B cell (primary cell): Measurements from ENCODE around the gene DNAAF5. TPM values are rescaled to one million over a fixed set of nuclear protein-coding genes. Genes with fewer than 3 reads are reported as not detected.

ENCODE experiments used
- ATAC-seq: fragments of 200-7000 bp; cut with Tn5 transposase; one replicate; pipeline ENCODE4 v1.10.0; 2021; ENCODE audit warnings: low read depth, mild to moderate bottlenecking, moderate number of reproducible peaks, moderate library complexity
- CTCF ChIA-PET: fragments of 350-600 bp; sonication (Branson Sonifier 250); formaldehyde crosslinking; loops from one replicate; lab custom pipeline; 2021; ENCODE audit warnings: antibody characterized with exemption, inconsistent platforms; lab: Charles Lee
- POLR2A ChIA-PET: fragments of 350-600 bp; sonication (Branson Sonifier 250); formaldehyde crosslinking; loops from one replicate; lab custom pipeline; 2021; ENCODE audit warnings: antibody characterized with exemption; lab: Charles Lee
- DNase-seq: peaks from one replicate; pipeline ENCODE4 v3.0.0; 2013
- H2AFZ ChIP-seq: 2 replicates; pipeline ENCODE4 v1.6.1; 2012; ENCODE audit warnings: mild to moderate bottlenecking, low read depth, low read length; ENCODE audit not compliant: insufficient read depth, poor library complexity, severe bottlenecking
- H3K27ac ChIP-seq, 2 donors: 1 replicate in 1 of 2; 2 replicates in 1 of 2; pipeline ENCODE4 v1.5.1; 2012 to 2013; ENCODE audit warnings: low read length in 2 of 2, mild to moderate bottlenecking in 2 of 2, moderate library complexity in 1 of 2
- H3K27me3 ChIP-seq, 4 experiments: fragments of 200-600 bp in 1 of 4; sonication (generic) in 1 of 4; replicated peaks in 1 of 4; 1 replicate in 2 of 4; 2 replicates in 2 of 4; pipeline versions ENCODE4 v1.6.1 to v1.7.0; 2013 to 2016; ENCODE audit warnings: low read length in 3 of 4, mild to moderate bottlenecking in 2 of 4, mixed read lengths in 1 of 4, moderate library complexity in 1 of 4; ENCODE audit not compliant: insufficient read depth in 4 of 4, control insufficient read depth in 3 of 4; ENCODE audit errors: control extremely low read depth in 1 of 4
- H3K36me3 ChIP-seq, 2 experiments: replicated peaks in 1 of 2; 1 replicate in 1 of 2; 2 replicates in 1 of 2; pipeline versions ENCODE4 v1.6.1 to v1.7.1; 2013; ENCODE audit warnings: low read length in 1 of 2; ENCODE audit not compliant: insufficient read depth in 2 of 2, control insufficient read depth in 1 of 2; ENCODE audit errors: control extremely low read depth in 1 of 2, extremely low read depth in 1 of 2
- H3K4me1 ChIP-seq, 2 donors: fragments of 200-600 bp in 1 of 2; sonication (generic) in 1 of 2; 1 replicate in 1 of 2; 2 replicates in 1 of 2; pipeline versions ENCODE4 v1.5.1 to v1.6.1; 2013 to 2017; ENCODE audit warnings: low read length in 2 of 2; ENCODE audit not compliant: control insufficient read depth in 2 of 2, insufficient read depth in 2 of 2
- H3K4me2 ChIP-seq: replicated peaks from 2 replicates; pipeline ENCODE3; 2012; ENCODE audit warnings: mild to moderate bottlenecking, low read depth, low read length; ENCODE audit not compliant: poor library complexity, severe bottlenecking
- H3K4me3 ChIP-seq, 5 experiments: fragments of 200-600 bp in 1 of 5; sonication (generic) in 1 of 5; 1 replicate in 3 of 5; 2 replicates in 2 of 5; pipeline versions ENCODE4 v1.5.1 to v1.7.0; 2011 to 2016; ENCODE audit warnings: low read length in 4 of 5, mild to moderate bottlenecking in 4 of 5, low read depth in 2 of 5, control low read depth in 1 of 5, moderate library complexity in 1 of 5; ENCODE audit not compliant: insufficient read depth in 1 of 5; ENCODE audit errors: control extremely low read depth in 1 of 5, extremely low read depth in 1 of 5
- H3K79me2 ChIP-seq: fragments of 200-600 bp; sonication (generic); one replicate; pipeline ENCODE4 v1.6.0; 2016; ENCODE audit warnings: low read length; ENCODE audit not compliant: control insufficient read depth, insufficient read depth
- H3K9ac ChIP-seq: fragments of 200-600 bp; sonication (generic); 2 replicates; pipeline ENCODE4 v1.6.1; 2017; ENCODE audit warnings: mild to moderate bottlenecking, low read length, moderate library complexity
- H3K9me3 ChIP-seq, 3 donors: one replicate each; pipeline versions ENCODE4 v1.6.1 to v1.7.1; 2013; ENCODE audit warnings: low read length in 2 of 3; ENCODE audit not compliant: control insufficient read depth in 2 of 3, insufficient read depth in 1 of 3; ENCODE audit errors: control extremely low read depth in 1 of 3
- H4K20me1 ChIP-seq: 2 replicates; pipeline ENCODE4 v1.6.0; 2012; ENCODE audit warnings: mild to moderate bottlenecking, low read length; ENCODE audit not compliant: insufficient read depth, control insufficient read depth, poor library complexity, severe bottlenecking
- H3K27ac Mint-ChIP-seq: one replicate; pipeline ENCODE4 v1.8.0; 2021; ENCODE audit warnings: mixed read lengths
- H3K27me3 Mint-ChIP-seq: one replicate; pipeline ENCODE4 v1.8.0; 2021; ENCODE audit warnings: mixed read lengths
- H3K4me1 Mint-ChIP-seq: one replicate; pipeline ENCODE4 v1.8.0; 2021; ENCODE audit warnings: mixed read lengths
- H3K4me3 Mint-ChIP-seq: one replicate; pipeline ENCODE4 v1.8.0; 2021; ENCODE audit warnings: mixed read lengths
- H3K9me3 Mint-ChIP-seq: one replicate; pipeline ENCODE4 v1.8.0; 2022; ENCODE audit warnings: mixed read lengths; ENCODE audit not compliant: insufficient read depth
- EZH2 ChIP-seq: IDR thresholded peaks from 2 replicates; pipeline ENCODE4 v1.6.1; 2012; ENCODE audit warnings: borderline replicate concordance, low read depth, mild to moderate bottlenecking, moderate library complexity, low read length; ENCODE audit not compliant: insufficient read depth, poor library complexity, severe bottlenecking
- WGBS: methylation state at CpG from one replicate; pipeline ENCODE4 v1.1.5; 2013; ENCODE audit warnings: missing lambda C conversion rate; ENCODE audit not compliant: insufficient coverage; 5-methylcytosine and 5-hydroxymethylcytosine counted together
- intact Hi-C: fragments of 100-400 bp; cut with micrococcal nuclease; formaldehyde crosslinking; loops from one replicate; pipeline ENCODE4 v1.10.0; 2022
- polyA plus RNA-seq: library from polyadenylated mRNA; depleted of rRNA; stranded (reverse); fragments of >200 nt; gene quantifications from 2 replicates; pipeline ENCODE4 v1.2.3, GENCODE V29; 2012
- total RNA-seq, 2 donors: library from RNA; stranded (reverse); fragments of 120-200 nt in 1 of 2; gene quantifications; 1 replicate in 1 of 2; 2 replicates in 1 of 2; pipeline versions ENCODE4 v1.2.3 to v1.2.4, GENCODE V29; 2013 to 2022
- TF ChIP-seq, protein P1 (sequence below): fragments of 200-600 bp; IDR thresholded peaks from one replicate; pipeline ENCODE4 v1.8.0; 2022; ENCODE audit warnings: antibody characterized with exemption, mild to moderate bottlenecking

Gene DNAAF5
- total and polyA plus RNA-seq, 2 donors (not counting 1 experiment from before 2014, with no cell fraction given): 18.0 to 21.4 TPM

DNA sequence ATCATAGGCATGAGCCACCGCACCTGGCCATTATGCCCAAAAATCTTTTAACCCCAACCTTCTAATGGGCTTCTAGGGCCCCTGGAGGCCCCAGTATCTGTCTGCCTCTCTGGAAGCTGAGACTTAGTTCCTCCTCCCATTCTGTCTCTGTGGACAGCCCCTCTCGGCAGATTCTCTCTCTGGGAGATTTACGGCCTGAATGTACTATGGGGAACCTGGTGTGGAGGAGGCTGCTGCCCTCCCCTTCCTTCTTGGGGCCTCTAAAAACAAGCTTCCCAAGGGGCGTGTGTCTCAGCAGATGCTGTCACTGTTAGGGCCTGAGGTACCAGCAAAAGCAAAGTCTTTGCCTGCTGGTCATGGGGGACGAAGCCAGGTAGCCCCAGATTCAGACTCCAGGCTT, 36.4 kb downstream of the DNAAF5 start:
- Mint-ChIP-seq H3K27me3 (no peaks in the 10 kb centered on the region), H3K4me1 (no peaks in the 10 kb centered on the region), H3K27ac (no peak overlapping the region), H3K4me3 (no peak overlapping the region), H3K9me3 (no peaks in the 10 kb centered on the region)
- Histone ChIP-seq H4K20me1 (no peaks in the 10 kb centered on the region), H3K9ac (no peak overlapping the region), H3K4me3 (no peak overlapping the region), H3K27ac (no peak overlapping the region), H3K9me3 (no peaks in the 10 kb centered on the region), H3K79me2 (no peaks in the 10 kb centered on the region), H3K4me2 (no peak overlapping the region), H3K4me1 (no peaks in the 10 kb centered on the region), H2AFZ (no peak overlapping the region), H3K27me3 (no peaks in the 10 kb centered on the region), H3K36me3 (peaks cover 0 to 32% of the 10 kb centered on the region in 2 experiments)
- DNase-seq (no peak), ATAC-seq (no peak)
- TF ChIP-seq, protein P1, sequence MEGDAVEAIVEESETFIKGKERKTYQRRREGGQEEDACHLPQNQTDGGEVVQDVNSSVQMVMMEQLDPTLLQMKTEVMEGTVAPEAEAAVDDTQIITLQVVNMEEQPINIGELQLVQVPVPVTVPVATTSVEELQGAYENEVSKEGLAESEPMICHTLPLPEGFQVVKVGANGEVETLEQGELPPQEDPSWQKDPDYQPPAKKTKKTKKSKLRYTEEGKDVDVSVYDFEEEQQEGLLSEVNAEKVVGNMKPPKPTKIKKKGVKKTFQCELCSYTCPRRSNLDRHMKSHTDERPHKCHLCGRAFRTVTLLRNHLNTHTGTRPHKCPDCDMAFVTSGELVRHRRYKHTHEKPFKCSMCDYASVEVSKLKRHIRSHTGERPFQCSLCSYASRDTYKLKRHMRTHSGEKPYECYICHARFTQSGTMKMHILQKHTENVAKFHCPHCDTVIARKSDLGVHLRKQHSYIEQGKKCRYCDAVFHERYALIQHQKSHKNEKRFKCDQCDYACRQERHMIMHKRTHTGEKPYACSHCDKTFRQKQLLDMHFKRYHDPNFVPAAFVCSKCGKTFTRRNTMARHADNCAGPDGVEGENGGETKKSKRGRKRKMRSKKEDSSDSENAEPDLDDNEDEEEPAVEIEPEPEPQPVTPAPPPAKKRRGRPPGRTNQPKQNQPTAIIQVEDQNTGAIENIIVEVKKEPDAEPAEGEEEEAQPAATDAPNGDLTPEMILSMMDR: no peak
- no peak for TF ChIP-seq EZH2
- intact Hi-C loops: no loop called here
- ChIA-PET POLR2A (no interaction called here), CTCF (no interaction called here)
- WGBS: 88% methylated on average over 4 of the region's 5 CpGs

DNA sequence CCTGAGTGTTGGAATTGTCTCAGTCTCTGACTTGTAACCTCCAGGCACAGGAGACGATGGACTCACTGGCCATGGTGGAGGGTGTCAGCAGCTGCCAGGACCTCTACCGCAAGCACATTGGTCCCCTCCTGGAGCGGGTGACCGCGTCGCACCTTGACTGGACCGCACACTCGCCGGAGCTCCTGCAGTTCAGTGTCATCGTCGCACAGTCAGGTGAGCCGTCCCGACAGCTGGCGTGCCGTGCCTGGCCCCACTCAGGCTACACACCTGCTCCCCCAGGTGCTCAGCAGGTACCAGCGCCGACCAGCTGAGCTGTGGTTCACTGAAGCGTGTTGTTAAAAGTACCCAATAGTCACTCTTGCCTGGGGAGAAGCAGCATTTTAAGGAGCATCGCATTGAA, 37.3 kb downstream of the DNAAF5 start:
- ChIA-PET POLR2A (no interaction called here), CTCF (no interaction called here)
- 99% methylated on average over 19 of the region's 19 CpGs for WGBS

More for the DNA sequence above, 37.3 kb downstream of the DNAAF5 start:
- intact Hi-C loops: no loop called here
- H3K27ac Mint-ChIP-seq: no peak overlapping the region
- no peak overlapping the region for H3K27ac ChIP-seq
- no peak overlapping the region for H2AFZ ChIP-seq
- no peaks in the 10 kb centered on the region for H3K27me3 ChIP-seq
- no peaks in the 10 kb centered on the region for H3K4me1 Mint-ChIP-seq
- no peaks in the 10 kb centered on the region for H3K9me3 ChIP-seq
- no peaks in the 10 kb centered on the region for H3K9me3 Mint-ChIP-seq
- DNase-seq: no peak
- no peaks in the 10 kb centered on the region for H3K79me2 ChIP-seq
- H3K36me3 ChIP-seq: peaks cover 0 to 27% of the 10 kb centered on the region in 2 experiments
- no peaks in the 10 kb centered on the region for H3K4me1 ChIP-seq
- H3K4me2 ChIP-seq: no peak overlapping the region
- no peak overlapping the region for H3K4me3 ChIP-seq
- H3K4me3 Mint-ChIP-seq: no peak overlapping the region
- no peak overlapping the region for H3K9ac ChIP-seq
- no peak for ATAC-seq
- TF ChIP-seq, protein P1: no peak
- TF ChIP-seq EZH2: no peak
- no peaks in the 10 kb centered on the region for H3K27me3 Mint-ChIP-seq
- H4K20me1 ChIP-seq: no peaks in the 10 kb centered on the region
